HCT116 (cell line): ENCODE results near the gene NEURL4.

ENCODE experiments used
- EZH2 ChIP-seq: fragments of 200-600 bp; sonication (generic); IDR thresholded peaks from 2 replicates; pipeline ENCODE4 v1.6.1; 2017; ENCODE audit warnings: antibody characterized with exemption, mixed run types
- POLR2A ChIP-seq: IDR thresholded peaks from 2 replicates; pipeline ENCODE4 v1.7.0; 2011; ENCODE audit warnings: borderline replicate concordance; ENCODE audit not compliant: insufficient read depth, insufficient read length; ENCODE audit errors: extremely low read depth
- POLR2AphosphoS5 ChIP-seq: IDR thresholded peaks from 2 replicates; pipeline ENCODE4 v1.6.1; 2011; ENCODE audit warnings: mild to moderate bottlenecking, low read depth, low read length, moderate library complexity
- RAD21 ChIP-seq: IDR thresholded peaks from 2 replicates; pipeline ENCODE4 v1.6.1; 2012; ENCODE audit warnings: low read depth, mild to moderate bottlenecking
- ZFX ChIP-seq: fragments of 450-650 bp; IDR thresholded peaks from 2 replicates; pipeline ENCODE4 v1.6.1; 2017
- TF ChIP-seq, protein P1 (sequence below), 3 experiments: fragments of 200-600 bp in 1 of 3; sonication (generic) in 1 of 3; IDR thresholded peaks in 2 of 3; conservative IDR thresholded peaks in 1 of 3; 2 replicates each; pipeline ENCODE4 v1.5.1; 2012 to 2017; ENCODE audit warnings: low read depth in 2 of 3, low read length in 2 of 3, antibody characterized with exemption in 1 of 3, borderline replicate concordance in 1 of 3, control low read depth in 1 of 3, mild to moderate bottlenecking in 1 of 3, mixed read lengths in 1 of 3, mixed run types in 1 of 3, moderate library complexity in 1 of 3; ENCODE audit not compliant: insufficient read depth in 1 of 3
- TF ChIP-seq, protein P2 (sequence below): IDR thresholded peaks from 2 replicates; pipeline ENCODE4 v1.6.1; 2012

DNA sequence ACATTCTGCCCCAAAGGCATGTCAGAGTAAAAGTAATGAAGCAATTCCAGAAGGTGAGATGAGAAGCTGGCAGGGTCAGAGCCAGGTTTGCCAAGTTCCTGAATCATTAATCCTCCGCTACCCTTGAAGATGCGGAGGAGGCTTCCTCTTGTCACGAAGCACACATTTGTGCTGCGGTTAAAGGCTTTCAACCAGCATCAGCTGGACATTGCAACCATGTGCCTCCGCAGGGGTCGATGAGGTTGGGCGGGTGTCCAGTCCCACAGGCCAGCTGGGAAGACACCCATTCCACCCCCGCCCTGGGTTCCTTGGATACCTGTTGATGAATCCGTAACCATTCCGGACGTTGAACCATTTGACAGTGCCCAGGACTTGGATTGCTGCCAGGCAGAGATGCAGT is 36.0 kb downstream of the NEURL4 start:
- TF ChIP-seq, protein P1, sequence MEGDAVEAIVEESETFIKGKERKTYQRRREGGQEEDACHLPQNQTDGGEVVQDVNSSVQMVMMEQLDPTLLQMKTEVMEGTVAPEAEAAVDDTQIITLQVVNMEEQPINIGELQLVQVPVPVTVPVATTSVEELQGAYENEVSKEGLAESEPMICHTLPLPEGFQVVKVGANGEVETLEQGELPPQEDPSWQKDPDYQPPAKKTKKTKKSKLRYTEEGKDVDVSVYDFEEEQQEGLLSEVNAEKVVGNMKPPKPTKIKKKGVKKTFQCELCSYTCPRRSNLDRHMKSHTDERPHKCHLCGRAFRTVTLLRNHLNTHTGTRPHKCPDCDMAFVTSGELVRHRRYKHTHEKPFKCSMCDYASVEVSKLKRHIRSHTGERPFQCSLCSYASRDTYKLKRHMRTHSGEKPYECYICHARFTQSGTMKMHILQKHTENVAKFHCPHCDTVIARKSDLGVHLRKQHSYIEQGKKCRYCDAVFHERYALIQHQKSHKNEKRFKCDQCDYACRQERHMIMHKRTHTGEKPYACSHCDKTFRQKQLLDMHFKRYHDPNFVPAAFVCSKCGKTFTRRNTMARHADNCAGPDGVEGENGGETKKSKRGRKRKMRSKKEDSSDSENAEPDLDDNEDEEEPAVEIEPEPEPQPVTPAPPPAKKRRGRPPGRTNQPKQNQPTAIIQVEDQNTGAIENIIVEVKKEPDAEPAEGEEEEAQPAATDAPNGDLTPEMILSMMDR (IDR thresholded peaks at IDR 0.05 in 2 of 3, conservative IDR thresholded peaks at IDR 0.05 in 1 of 3; ENCODE audit: borderline replicate concordance in 1 of 3, insufficient read depth in 1 of 3, low read depth in 2 of 3, low read length in 2 of 3) = no peak
- no peak for TF ChIP-seq POLR2A
- TF ChIP-seq, protein P2, sequence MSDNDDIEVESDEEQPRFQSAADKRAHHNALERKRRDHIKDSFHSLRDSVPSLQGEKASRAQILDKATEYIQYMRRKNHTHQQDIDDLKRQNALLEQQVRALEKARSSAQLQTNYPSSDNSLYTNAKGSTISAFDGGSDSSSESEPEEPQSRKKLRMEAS = no peak
- TF ChIP-seq ZFX = no peak
- no peak for TF ChIP-seq RAD21
- TF ChIP-seq EZH2 = no peak
- TF ChIP-seq POLR2AphosphoS5 = no peak
